WTC11 (cell line): ENCODE measurements around the gene RNF167. TPM values are rescaled to one million over a fixed set of nuclear protein-coding genes. Genes with fewer than 3 reads are reported as not detected.
A peak's percentile ranks its signal among the peaks of the same experiment; 100 is the strongest.

ENCODE experiments used
- ATF1 ChIP-seq: sonication (generic); formaldehyde crosslinking; IDR thresholded peaks from 2 replicates; pipeline ENCODE4 v1.8.1; 2023; ENCODE audit warnings: mild to moderate bottlenecking, moderate library complexity, missing genetic modification reagents
- CREB1 ChIP-seq: sonication (generic); formaldehyde crosslinking; IDR thresholded peaks from 2 replicates; pipeline ENCODE4 v1.8.0; 2023; ENCODE audit warnings: mild to moderate bottlenecking, missing genetic modification reagents
- FOXJ3 ChIP-seq: sonication (generic); formaldehyde crosslinking; IDR thresholded peaks from 2 replicates; pipeline ENCODE4 v1.9.0; 2021; ENCODE audit warnings: missing genetic modification reagents, mild to moderate bottlenecking, borderline replicate concordance
- GABPB1 ChIP-seq: sonication (generic); formaldehyde crosslinking; IDR thresholded peaks from 2 replicates; pipeline ENCODE4 v1.8.1; 2023; ENCODE audit warnings: mild to moderate bottlenecking, missing genetic modification reagents
- HMGA2 ChIP-seq: fragments of 250-450 bp; sonication (Bioruptor Pico); IDR thresholded peaks from 2 replicates; pipeline ENCODE4 v1.4.0; 2021; ENCODE audit warnings: mild to moderate bottlenecking, moderate library complexity
- IRF2 ChIP-seq: sonication (generic); formaldehyde crosslinking; IDR thresholded peaks from 2 replicates; pipeline ENCODE4 v1.8.0; 2022; ENCODE audit warnings: low read depth, missing genetic modification reagents, borderline replicate concordance
- NR1H2 ChIP-seq: sonication (generic); formaldehyde crosslinking; IDR thresholded peaks from 2 replicates; pipeline ENCODE4 v1.9.0; 2021; ENCODE audit warnings: mild to moderate bottlenecking, moderate library complexity, missing genetic modification reagents
- NR2C2 ChIP-seq: sonication (generic); formaldehyde crosslinking; IDR thresholded peaks from 2 replicates; pipeline ENCODE4 v1.8.0; 2022; ENCODE audit warnings: mild to moderate bottlenecking, missing genetic modification reagents
- PRRX2 ChIP-seq: fragments of 250-450 bp; sonication (Bioruptor Pico); IDR thresholded peaks from 2 replicates; pipeline ENCODE4 v1.8.0; 2021; ENCODE audit warnings: mild to moderate bottlenecking
- SOX15 ChIP-seq: fragments of 250-450 bp; sonication (Bioruptor Pico); IDR thresholded peaks from 2 replicates; pipeline ENCODE4 v1.9.0; 2021; ENCODE audit warnings: mild to moderate bottlenecking
- TCF7 ChIP-seq: sonication (generic); formaldehyde crosslinking; IDR thresholded peaks from 2 replicates; pipeline ENCODE4 v1.8.0; 2022; ENCODE audit warnings: mild to moderate bottlenecking, low read depth, missing genetic modification reagents, moderate library complexity
- TEAD1 ChIP-seq: sonication (generic); formaldehyde crosslinking; IDR thresholded peaks from 2 replicates; pipeline ENCODE4 v1.8.0; 2022; ENCODE audit warnings: mild to moderate bottlenecking, missing genetic modification reagents
- TEAD4 ChIP-seq: sonication (generic); formaldehyde crosslinking; IDR thresholded peaks from 2 replicates; pipeline ENCODE4 v1.8.0; 2022; ENCODE audit warnings: mild to moderate bottlenecking, missing genetic modification reagents
- TP53 ChIP-seq: sonication (generic); formaldehyde crosslinking; IDR thresholded peaks from 2 replicates; pipeline ENCODE4 v1.8.1; 2023; ENCODE audit warnings: mild to moderate bottlenecking, missing genetic modification reagents
- ZNF671 ChIP-seq: fragments of 250-450 bp; sonication (Bioruptor Pico); IDR thresholded peaks from 2 replicates; pipeline ENCODE4 v1.8.0; 2021; ENCODE audit warnings: mild to moderate bottlenecking
- total RNA-seq: library from RNA; stranded (reverse); gene quantifications from 3 replicates; pipeline ENCODE4 v1.2.3, GENCODE V29; 2021
- TF ChIP-seq, protein P1 (sequence below): sonication (generic); formaldehyde crosslinking; IDR thresholded peaks from 2 replicates; pipeline ENCODE4 v1.8.0; 2023; ENCODE audit warnings: missing genetic modification reagents
- TF ChIP-seq, protein P2 (sequence below): sonication (generic); formaldehyde crosslinking; IDR thresholded peaks from 2 replicates; pipeline ENCODE4 v1.8.1; 2023; ENCODE audit warnings: mild to moderate bottlenecking, missing genetic modification reagents, moderate library complexity
- TF ChIP-seq, protein P3 (sequence below): sonication (generic); formaldehyde crosslinking; IDR thresholded peaks from 2 replicates; pipeline ENCODE4 v1.8.1; 2023; ENCODE audit warnings: mild to moderate bottlenecking, moderate library complexity, missing genetic modification reagents
- TF ChIP-seq, protein P4 (sequence below): sonication (generic); formaldehyde crosslinking; IDR thresholded peaks from 2 replicates; pipeline ENCODE4 v1.8.1; 2023; ENCODE audit warnings: mild to moderate bottlenecking, missing genetic modification reagents
- TF ChIP-seq, protein P5 (sequence below): sonication (generic); formaldehyde crosslinking; IDR thresholded peaks from 2 replicates; pipeline ENCODE4 v1.8.0; 2022; ENCODE audit warnings: mild to moderate bottlenecking, missing genetic modification reagents
- TF ChIP-seq, protein P6 (sequence below): sonication (generic); formaldehyde crosslinking; IDR thresholded peaks from 2 replicates; pipeline ENCODE4 v1.8.0; 2023; ENCODE audit warnings: missing genetic modification reagents, mild to moderate bottlenecking, borderline replicate concordance
- TF ChIP-seq, protein P7 (sequence below): fragments of 250-450 bp; sonication (Bioruptor Pico); IDR thresholded peaks from 2 replicates; pipeline ENCODE4 v1.9.0; 2021; ENCODE audit warnings: mild to moderate bottlenecking
- TF ChIP-seq, protein P8 (sequence below): sonication (generic); formaldehyde crosslinking; conservative IDR thresholded peaks from 2 replicates; pipeline ENCODE4 v1.8.1; 2022; ENCODE audit warnings: mild to moderate bottlenecking, missing genetic modification reagents
- TF ChIP-seq, protein P9 (sequence below): sonication (generic); formaldehyde crosslinking; IDR thresholded peaks from 2 replicates; pipeline ENCODE4 v1.8.1; 2023; ENCODE audit warnings: mild to moderate bottlenecking, missing genetic modification reagents, moderate library complexity

Gene RNF167
- total RNA-seq, 1 experiment from 2014 or later: 143 TPM

DNA sequence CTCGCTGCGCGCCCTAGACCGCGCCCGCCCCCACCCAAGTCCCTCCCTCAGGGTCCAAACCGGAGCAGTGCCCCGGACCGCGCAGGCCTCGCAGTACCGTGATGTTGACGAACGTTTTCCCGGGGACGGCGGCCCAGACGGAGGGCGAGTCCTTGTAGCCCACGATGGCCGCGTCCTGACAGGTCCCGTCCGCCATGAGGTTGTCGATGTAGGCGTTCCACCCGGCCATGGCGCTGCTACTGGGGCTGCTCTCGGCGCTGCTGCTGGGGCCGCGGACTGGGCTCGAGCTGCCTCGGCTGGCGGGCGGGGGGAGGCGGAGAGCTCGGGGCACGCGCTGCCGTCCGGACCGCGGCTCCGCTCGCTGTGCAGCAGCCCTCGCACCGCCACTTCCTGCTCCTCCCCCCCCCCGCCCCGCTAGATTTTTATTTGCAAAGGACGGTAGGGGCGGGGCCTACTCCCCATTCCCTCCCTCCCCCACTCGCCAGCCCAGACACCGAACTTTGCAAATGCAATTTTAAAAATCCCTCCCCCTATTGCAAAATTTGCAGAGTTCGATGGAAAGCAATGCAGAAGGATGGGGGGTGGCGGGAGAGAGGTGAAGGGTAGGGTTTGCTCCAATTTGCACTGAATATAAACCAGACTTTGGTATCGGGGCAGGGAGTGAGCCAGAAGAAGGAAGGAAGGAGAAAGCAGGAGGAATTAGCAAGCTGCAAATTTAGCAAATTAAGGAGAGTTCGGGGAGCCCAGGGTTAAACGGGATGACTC, 8.3 kb downstream of the RNF167 start, which contains the start of gene PFN1 (continued):
- TF ChIP-seq, protein P1, sequence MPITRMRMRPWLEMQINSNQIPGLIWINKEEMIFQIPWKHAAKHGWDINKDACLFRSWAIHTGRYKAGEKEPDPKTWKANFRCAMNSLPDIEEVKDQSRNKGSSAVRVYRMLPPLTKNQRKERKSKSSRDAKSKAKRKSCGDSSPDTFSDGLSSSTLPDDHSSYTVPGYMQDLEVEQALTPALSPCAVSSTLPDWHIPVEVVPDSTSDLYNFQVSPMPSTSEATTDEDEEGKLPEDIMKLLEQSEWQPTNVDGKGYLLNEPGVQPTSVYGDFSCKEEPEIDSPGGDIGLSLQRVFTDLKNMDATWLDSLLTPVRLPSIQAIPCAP: peak; percentile 39; the same call in 1 of the 2 replicates
- TF ChIP-seq GABPB1 (CRISPR knock-in tag) (peak; percentile 51), ZNF671 (no peak), HMGA2 (CRISPR knock-in tag) (no peak), IRF2 (CRISPR knock-in tag) (no peak), NR1H2 (CRISPR knock-in tag) (no peak), NR2C2 (CRISPR knock-in tag) (peak; percentile 17; the same call in 1 of the 2 replicates), PRRX2 (0 out of 2 replicates have a peak, but pooled peaks have one; percentile 55), TEAD1 (CRISPR knock-in tag) (peak; percentile 25; the same call in 1 of the 2 replicates), ATF1 (CRISPR knock-in tag) (peak; percentile 91; the same call in 1 of the 2 replicates), TCF7 (CRISPR knock-in tag) (peak; percentile 55; the same call in 1 of the 2 replicates), CREB1 (CRISPR knock-in tag) (no peak; the same call in 1 of the 2 replicates), TP53 (peak; percentile 67), SOX15 (CRISPR knock-in tag) (no peak), FOXJ3 (CRISPR knock-in tag) (no peak), TEAD4 (CRISPR knock-in tag) (no peak)
- TF ChIP-seq, protein P2, sequence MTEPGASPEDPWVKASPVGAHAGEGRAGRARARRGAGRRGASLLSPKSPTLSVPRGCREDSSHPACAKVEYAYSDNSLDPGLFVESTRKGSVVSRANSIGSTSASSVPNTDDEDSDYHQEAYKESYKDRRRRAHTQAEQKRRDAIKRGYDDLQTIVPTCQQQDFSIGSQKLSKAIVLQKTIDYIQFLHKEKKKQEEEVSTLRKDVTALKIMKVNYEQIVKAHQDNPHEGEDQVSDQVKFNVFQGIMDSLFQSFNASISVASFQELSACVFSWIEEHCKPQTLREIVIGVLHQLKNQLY (CRISPR knock-in tag): 0 out of 2 replicates have a peak, but pooled peaks have one; percentile 57
- TF ChIP-seq, protein P3, sequence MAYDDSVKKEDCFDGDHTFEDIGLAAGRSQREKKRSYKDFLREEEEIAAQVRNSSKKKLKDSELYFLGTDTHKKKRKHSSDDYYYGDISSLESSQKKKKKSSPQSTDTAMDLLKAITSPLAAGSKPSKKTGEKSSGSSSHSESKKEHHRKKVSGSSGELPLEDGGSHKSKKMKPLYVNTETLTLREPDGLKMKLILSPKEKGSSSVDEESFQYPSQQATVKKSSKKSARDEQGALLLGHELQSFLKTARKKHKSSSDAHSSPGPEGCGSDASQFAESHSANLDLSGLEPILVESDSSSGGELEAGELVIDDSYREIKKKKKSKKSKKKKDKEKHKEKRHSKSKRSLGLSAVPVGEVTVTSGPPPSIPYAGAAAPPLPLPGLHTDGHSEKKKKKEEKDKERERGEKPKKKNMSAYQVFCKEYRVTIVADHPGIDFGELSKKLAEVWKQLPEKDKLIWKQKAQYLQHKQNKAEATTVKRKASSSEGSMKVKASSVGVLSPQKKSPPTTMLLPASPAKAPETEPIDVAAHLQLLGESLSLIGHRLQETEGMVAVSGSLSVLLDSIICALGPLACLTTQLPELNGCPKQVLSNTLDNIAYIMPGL (CRISPR knock-in tag): peak; percentile 84; the same call in 1 of the 2 replicates
- TF ChIP-seq, protein P4, sequence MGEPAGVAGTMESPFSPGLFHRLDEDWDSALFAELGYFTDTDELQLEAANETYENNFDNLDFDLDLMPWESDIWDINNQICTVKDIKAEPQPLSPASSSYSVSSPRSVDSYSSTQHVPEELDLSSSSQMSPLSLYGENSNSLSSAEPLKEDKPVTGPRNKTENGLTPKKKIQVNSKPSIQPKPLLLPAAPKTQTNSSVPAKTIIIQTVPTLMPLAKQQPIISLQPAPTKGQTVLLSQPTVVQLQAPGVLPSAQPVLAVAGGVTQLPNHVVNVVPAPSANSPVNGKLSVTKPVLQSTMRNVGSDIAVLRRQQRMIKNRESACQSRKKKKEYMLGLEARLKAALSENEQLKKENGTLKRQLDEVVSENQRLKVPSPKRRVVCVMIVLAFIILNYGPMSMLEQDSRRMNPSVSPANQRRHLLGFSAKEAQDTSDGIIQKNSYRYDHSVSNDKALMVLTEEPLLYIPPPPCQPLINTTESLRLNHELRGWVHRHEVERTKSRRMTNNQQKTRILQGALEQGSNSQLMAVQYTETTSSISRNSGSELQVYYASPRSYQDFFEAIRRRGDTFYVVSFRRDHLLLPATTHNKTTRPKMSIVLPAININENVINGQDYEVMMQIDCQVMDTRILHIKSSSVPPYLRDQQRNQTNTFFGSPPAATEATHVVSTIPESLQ (CRISPR knock-in tag): no peak
- TF ChIP-seq, protein P5, sequence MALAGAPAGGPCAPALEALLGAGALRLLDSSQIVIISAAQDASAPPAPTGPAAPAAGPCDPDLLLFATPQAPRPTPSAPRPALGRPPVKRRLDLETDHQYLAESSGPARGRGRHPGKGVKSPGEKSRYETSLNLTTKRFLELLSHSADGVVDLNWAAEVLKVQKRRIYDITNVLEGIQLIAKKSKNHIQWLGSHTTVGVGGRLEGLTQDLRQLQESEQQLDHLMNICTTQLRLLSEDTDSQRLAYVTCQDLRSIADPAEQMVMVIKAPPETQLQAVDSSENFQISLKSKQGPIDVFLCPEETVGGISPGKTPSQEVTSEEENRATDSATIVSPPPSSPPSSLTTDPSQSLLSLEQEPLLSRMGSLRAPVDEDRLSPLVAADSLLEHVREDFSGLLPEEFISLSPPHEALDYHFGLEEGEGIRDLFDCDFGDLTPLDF: no peak
- TF ChIP-seq, protein P6, sequence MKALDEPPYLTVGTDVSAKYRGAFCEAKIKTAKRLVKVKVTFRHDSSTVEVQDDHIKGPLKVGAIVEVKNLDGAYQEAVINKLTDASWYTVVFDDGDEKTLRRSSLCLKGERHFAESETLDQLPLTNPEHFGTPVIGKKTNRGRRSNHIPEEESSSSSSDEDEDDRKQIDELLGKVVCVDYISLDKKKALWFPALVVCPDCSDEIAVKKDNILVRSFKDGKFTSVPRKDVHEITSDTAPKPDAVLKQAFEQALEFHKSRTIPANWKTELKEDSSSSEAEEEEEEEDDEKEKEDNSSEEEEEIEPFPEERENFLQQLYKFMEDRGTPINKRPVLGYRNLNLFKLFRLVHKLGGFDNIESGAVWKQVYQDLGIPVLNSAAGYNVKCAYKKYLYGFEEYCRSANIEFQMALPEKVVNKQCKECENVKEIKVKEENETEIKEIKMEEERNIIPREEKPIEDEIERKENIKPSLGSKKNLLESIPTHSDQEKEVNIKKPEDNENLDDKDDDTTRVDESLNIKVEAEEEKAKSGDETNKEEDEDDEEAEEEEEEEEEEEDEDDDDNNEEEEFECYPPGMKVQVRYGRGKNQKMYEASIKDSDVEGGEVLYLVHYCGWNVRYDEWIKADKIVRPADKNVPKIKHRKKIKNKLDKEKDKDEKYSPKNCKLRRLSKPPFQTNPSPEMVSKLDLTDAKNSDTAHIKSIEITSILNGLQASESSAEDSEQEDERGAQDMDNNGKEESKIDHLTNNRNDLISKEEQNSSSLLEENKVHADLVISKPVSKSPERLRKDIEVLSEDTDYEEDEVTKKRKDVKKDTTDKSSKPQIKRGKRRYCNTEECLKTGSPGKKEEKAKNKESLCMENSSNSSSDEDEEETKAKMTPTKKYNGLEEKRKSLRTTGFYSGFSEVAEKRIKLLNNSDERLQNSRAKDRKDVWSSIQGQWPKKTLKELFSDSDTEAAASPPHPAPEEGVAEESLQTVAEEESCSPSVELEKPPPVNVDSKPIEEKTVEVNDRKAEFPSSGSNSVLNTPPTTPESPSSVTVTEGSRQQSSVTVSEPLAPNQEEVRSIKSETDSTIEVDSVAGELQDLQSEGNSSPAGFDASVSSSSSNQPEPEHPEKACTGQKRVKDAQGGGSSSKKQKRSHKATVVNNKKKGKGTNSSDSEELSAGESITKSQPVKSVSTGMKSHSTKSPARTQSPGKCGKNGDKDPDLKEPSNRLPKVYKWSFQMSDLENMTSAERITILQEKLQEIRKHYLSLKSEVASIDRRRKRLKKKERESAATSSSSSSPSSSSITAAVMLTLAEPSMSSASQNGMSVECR: no peak
- TF ChIP-seq, protein P7, sequence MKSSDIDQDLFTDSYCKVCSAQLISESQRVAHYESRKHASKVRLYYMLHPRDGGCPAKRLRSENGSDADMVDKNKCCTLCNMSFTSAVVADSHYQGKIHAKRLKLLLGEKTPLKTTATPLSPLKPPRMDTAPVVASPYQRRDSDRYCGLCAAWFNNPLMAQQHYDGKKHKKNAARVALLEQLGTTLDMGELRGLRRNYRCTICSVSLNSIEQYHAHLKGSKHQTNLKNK (CRISPR knock-in tag): no peak
- TF ChIP-seq, protein P8, sequence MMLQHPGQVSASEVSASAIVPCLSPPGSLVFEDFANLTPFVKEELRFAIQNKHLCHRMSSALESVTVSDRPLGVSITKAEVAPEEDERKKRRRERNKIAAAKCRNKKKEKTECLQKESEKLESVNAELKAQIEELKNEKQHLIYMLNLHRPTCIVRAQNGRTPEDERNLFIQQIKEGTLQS (CRISPR knock-in tag): no peak
- TF ChIP-seq, protein P9, sequence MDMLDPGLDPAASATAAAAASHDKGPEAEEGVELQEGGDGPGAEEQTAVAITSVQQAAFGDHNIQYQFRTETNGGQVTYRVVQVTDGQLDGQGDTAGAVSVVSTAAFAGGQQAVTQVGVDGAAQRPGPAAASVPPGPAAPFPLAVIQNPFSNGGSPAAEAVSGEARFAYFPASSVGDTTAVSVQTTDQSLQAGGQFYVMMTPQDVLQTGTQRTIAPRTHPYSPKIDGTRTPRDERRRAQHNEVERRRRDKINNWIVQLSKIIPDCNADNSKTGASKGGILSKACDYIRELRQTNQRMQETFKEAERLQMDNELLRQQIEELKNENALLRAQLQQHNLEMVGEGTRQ: no peak; the same call in 1 of the 2 replicates
